ENCODE results near the gene MSH2. TPM values are rescaled to one million over a fixed set of nuclear protein-coding genes. Genes with fewer than 3 reads are reported as not detected.

The MSH2 gene
- total and polyA plus RNA-seq, 4 donors, result 1.6 to 33.3 (median 3.8) TPM

GRCh38 chr2:47455411-47455810 lies 52.5 kb downstream of the MSH2 start:
- H3K9ac ChIP-seq (ENCODE audit: low read depth in 1 of 2, low read length in 2 of 2), result no peak overlapping the region
- H3K36me3 ChIP-seq (ENCODE audit: control insufficient read depth in 4 of 4, insufficient read depth in 3 of 4, low read depth in 1 of 4, low read length in 3 of 4), result peaks cover 0 to 3% (median 0%) of the 10 kb centered on the region in 4 donors
- no peaks in the 10 kb centered on the region for H3K27me3 ChIP-seq (ENCODE audit: control insufficient read depth in 4 of 4, insufficient read depth in 4 of 4, low read length in 3 of 4)
- no peak for DNase-seq (ENCODE audit: low spot score)
- 96% methylated on average over 3 of the region's 3 CpGs for WGBS
- no peaks in the 10 kb centered on the region for H3K4me1 ChIP-seq (ENCODE audit: control insufficient read depth in 4 of 4, insufficient read depth in 4 of 4, low read length in 3 of 4)
- no peak overlapping the region for H3K27ac ChIP-seq (ENCODE audit: low read depth in 1 of 2, low read length in 2 of 2)
- H3K9me3 ChIP-seq (ENCODE audit: control insufficient read depth in 4 of 4, low read length in 3 of 4), result no peaks in the 10 kb centered on the region
- TF ChIP-seq FOXA2 (IDR thresholded peaks at IDR 0.05) (no peak), FOXA1 (IDR thresholded peaks at IDR 0.05) (no peak), JUND (IDR thresholded peaks at IDR 0.05) (no peak), NR2F2 (IDR thresholded peaks at IDR 0.05) (no peak), MAX (IDR thresholded peaks at IDR 0.05) (no peak), TAF1 (conservative IDR thresholded peaks at IDR 0.05) (no peak)
- no peak overlapping the region for H3K4me3 ChIP-seq (ENCODE audit: low read depth in 1 of 3, low read length in 3 of 3)

- Histone ChIP-seq H3K36me3 (ENCODE audit: control insufficient read depth in 4 of 4, insufficient read depth in 3 of 4, low read depth in 1 of 4, low read length in 3 of 4) (peaks cover 0 to 3% (median 0%) of the 10 kb centered on the region in 4 donors), H3K4me3 (ENCODE audit: low read depth in 1 of 3, low read length in 3 of 3) (no peak overlapping the region), H3K27ac (ENCODE audit: low read depth in 1 of 2, low read length in 2 of 2) (no peak overlapping the region), H3K27me3 (ENCODE audit: control insufficient read depth in 4 of 4, insufficient read depth in 4 of 4, low read length in 3 of 4) (no peaks in the 10 kb centered on the region), H3K9me3 (ENCODE audit: control insufficient read depth in 4 of 4, low read length in 3 of 4) (no peaks in the 10 kb centered on the region), H3K4me1 (ENCODE audit: control insufficient read depth in 4 of 4, insufficient read depth in 4 of 4, low read length in 3 of 4) (no peaks in the 10 kb centered on the region), H3K9ac (ENCODE audit: low read depth in 1 of 2, low read length in 2 of 2) (no peak overlapping the region)
- DNase-seq (ENCODE audit: low spot score), result no peak
- WGBS, result 95% methylated on average over 3 of the region's 3 CpGs
- TF ChIP-seq HNF4G (IDR thresholded peaks at IDR 0.05) (no peak), EGR1 (IDR thresholded peaks at IDR 0.05; ENCODE audit: low read depth in 2 of 2) (no peak), NR2F2 (IDR thresholded peaks at IDR 0.05) (no peak), JUND (IDR thresholded peaks at IDR 0.05) (no peak), MAX (IDR thresholded peaks at IDR 0.05) (no peak), YY1 (IDR thresholded peaks at IDR 0.05) (no peak), HNF4A (conservative IDR thresholded peaks at IDR 0.05) (no peak), TAF1 (conservative IDR thresholded peaks at IDR 0.05) (no peak), FOXA2 (IDR thresholded peaks at IDR 0.05) (no peak)
- TF ChIP-seq, protein P1, sequence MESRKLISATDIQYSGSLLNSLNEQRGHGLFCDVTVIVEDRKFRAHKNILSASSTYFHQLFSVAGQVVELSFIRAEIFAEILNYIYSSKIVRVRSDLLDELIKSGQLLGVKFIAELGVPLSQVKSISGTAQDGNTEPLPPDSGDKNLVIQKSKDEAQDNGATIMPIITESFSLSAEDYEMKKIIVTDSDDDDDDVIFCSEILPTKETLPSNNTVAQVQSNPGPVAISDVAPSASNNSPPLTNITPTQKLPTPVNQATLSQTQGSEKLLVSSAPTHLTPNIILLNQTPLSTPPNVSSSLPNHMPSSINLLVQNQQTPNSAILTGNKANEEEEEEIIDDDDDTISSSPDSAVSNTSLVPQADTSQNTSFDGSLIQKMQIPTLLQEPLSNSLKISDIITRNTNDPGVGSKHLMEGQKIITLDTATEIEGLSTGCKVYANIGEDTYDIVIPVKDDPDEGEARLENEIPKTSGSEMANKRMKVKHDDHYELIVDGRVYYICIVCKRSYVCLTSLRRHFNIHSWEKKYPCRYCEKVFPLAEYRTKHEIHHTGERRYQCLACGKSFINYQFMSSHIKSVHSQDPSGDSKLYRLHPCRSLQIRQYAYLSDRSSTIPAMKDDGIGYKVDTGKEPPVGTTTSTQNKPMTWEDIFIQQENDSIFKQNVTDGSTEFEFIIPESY (IDR thresholded peaks at IDR 0.05), result no peak
These were observed 53.9 kb downstream of the MSH2 start for GRCh38 chr2:47456851-47457250.

GRCh38 chr2:47457268-47457667 lies 54.3 kb downstream of the MSH2 start:
- Histone ChIP-seq H3K36me3 (ENCODE audit: control insufficient read depth in 4 of 4, insufficient read depth in 3 of 4, low read depth in 1 of 4, low read length in 3 of 4) (peaks cover 0 to 3% (median 0%) of the 10 kb centered on the region in 4 donors), H3K27me3 (ENCODE audit: control insufficient read depth in 4 of 4, insufficient read depth in 4 of 4, low read length in 3 of 4) (no peaks in the 10 kb centered on the region), H3K4me1 (ENCODE audit: control insufficient read depth in 4 of 4, insufficient read depth in 4 of 4, low read length in 3 of 4) (no peaks in the 10 kb centered on the region), H3K27ac (ENCODE audit: low read depth in 1 of 2, low read length in 2 of 2) (no peak overlapping the region), H3K4me3 (ENCODE audit: low read depth in 1 of 3, low read length in 3 of 3) (no peak overlapping the region), H3K9ac (ENCODE audit: low read depth in 1 of 2, low read length in 2 of 2) (no peak overlapping the region), H3K9me3 (ENCODE audit: control insufficient read depth in 4 of 4, low read length in 3 of 4) (no peaks in the 10 kb centered on the region)
- 94% methylated on average over 5 of the region's 5 CpGs for WGBS
- DNase-seq (ENCODE audit: low spot score), result no peak
- TF ChIP-seq FOXA1 (IDR thresholded peaks at IDR 0.05) (no peak), JUND (IDR thresholded peaks at IDR 0.05) (no peak)

- Histone ChIP-seq H3K27me3 (ENCODE audit: control insufficient read depth in 4 of 4, insufficient read depth in 4 of 4, low read length in 3 of 4) (no peaks in the 10 kb centered on the region), H3K4me1 (ENCODE audit: control insufficient read depth in 4 of 4, insufficient read depth in 4 of 4, low read length in 3 of 4) (no peaks in the 10 kb centered on the region), H3K36me3 (ENCODE audit: control insufficient read depth in 4 of 4, insufficient read depth in 3 of 4, low read depth in 1 of 4, low read length in 3 of 4) (peaks cover 0 to 3% (median 0%) of the 10 kb centered on the region in 4 donors), H3K4me3 (ENCODE audit: low read depth in 1 of 3, low read length in 3 of 3) (no peak overlapping the region), H3K9ac (ENCODE audit: low read depth in 1 of 2, low read length in 2 of 2) (no peak overlapping the region), H3K9me3 (ENCODE audit: control insufficient read depth in 4 of 4, low read length in 3 of 4) (no peaks in the 10 kb centered on the region), H3K27ac (ENCODE audit: low read depth in 1 of 2, low read length in 2 of 2) (no peak overlapping the region)
- no peak for DNase-seq (ENCODE audit: low spot score)
- TF ChIP-seq NR2F2 (IDR thresholded peaks at IDR 0.05), result no peak
- TF ChIP-seq RAD21 (IDR thresholded peaks at IDR 0.05), result no peak
- TF ChIP-seq JUND (IDR thresholded peaks at IDR 0.05), result no peak
- TF ChIP-seq, protein P2, sequence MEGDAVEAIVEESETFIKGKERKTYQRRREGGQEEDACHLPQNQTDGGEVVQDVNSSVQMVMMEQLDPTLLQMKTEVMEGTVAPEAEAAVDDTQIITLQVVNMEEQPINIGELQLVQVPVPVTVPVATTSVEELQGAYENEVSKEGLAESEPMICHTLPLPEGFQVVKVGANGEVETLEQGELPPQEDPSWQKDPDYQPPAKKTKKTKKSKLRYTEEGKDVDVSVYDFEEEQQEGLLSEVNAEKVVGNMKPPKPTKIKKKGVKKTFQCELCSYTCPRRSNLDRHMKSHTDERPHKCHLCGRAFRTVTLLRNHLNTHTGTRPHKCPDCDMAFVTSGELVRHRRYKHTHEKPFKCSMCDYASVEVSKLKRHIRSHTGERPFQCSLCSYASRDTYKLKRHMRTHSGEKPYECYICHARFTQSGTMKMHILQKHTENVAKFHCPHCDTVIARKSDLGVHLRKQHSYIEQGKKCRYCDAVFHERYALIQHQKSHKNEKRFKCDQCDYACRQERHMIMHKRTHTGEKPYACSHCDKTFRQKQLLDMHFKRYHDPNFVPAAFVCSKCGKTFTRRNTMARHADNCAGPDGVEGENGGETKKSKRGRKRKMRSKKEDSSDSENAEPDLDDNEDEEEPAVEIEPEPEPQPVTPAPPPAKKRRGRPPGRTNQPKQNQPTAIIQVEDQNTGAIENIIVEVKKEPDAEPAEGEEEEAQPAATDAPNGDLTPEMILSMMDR (IDR thresholded peaks at IDR 0.05; ENCODE audit: low read depth, low read length, missing input control), result no peak
- TF ChIP-seq, protein P1 (IDR thresholded peaks at IDR 0.05), result no peak
- no peak for TF ChIP-seq RXRA (IDR thresholded peaks at IDR 0.05)
- TF ChIP-seq FOXA2 (IDR thresholded peaks at IDR 0.05), result no peak
- no peak for TF ChIP-seq MAX (IDR thresholded peaks at IDR 0.05)
These were observed 56.1 kb downstream of the MSH2 start for GRCh38 chr2:47459021-47459420.
